Erythroblast (primary cell): ENCODE data around the gene HNF1A.
A peak's percentile ranks its signal among the peaks of the same experiment; 100 is the strongest.

Experiments used
- DNase-seq, 2 experiments: peaks; one replicate each; lab custom pipeline; 2025; lab: John Stamatoyannopoulos, UW
- GATA1 ChIP-seq: IDR thresholded peaks from 2 replicates; pipeline ENCODE4 v1.6.1; 2011; ENCODE audit warnings: low read depth, mild to moderate bottlenecking, control low read depth, low read length, moderate library complexity
- POLR2A ChIP-seq: IDR thresholded peaks from 2 replicates; pipeline ENCODE4 v1.6.1; 2011; ENCODE audit warnings: mild to moderate bottlenecking, low read length

The HNF1A gene

DNA sequence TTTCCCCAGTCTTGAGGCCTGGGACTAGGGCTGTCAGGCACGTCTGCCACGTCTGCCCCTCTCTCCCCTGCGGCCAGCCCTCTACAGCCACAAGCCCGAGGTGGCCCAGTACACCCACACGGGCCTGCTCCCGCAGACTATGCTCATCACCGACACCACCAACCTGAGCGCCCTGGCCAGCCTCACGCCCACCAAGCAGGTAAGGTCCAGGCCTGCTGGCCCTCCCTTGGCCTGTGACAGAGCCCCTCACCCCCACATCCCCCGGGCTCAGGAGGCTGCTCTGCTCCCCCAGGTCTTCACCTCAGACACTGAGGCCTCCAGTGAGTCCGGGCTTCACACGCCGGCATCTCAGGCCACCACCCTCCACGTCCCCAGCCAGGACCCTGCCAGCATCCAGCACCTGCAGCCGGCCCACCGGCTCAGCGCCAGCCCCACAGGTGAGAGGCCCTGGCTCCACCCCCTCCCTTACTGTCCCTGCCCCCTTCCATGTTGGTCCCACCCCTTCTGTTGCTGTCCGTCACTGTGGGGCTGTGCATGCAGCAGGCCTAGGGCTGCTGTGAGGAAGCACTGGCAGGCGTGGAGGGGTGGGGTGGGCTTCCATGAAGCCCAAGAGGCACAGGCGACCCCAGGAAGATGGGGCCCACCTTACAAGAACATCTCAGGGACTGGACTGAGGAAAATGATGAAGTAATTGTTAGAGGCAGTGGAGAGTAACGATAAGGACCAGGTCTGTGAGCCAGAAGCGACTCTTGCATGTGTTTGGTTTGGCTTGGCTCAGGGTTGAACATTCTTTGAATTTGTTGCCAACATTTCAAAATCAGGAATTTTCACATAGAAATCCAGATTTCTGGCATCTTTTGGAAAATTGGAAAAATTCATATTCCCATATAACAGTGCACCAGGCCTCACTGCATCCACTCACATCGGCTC lies 21.1 kb downstream of the HNF1A start:
- TF ChIP-seq GATA1 (no peak), POLR2A (no peak)
- no peak for DNase-seq

DNA sequence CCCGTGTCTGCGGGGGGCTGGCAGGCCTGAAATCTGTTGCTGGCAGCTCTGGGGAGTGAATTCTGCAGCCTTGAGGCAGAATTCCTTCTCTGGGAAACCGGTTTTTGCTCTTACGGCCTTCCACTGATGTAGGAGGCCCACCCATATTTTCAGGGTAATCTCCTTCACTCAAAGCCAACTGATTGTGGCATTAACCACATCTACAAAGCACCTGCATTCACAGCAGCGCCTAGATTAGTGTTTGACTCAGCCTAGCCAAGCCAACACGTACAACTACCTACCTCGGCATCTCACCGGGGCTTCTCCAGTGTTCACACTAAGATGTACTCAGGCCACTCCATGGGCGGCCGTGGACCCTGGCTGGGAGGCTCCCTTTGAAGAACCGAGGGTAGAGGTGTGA lies 22.2 kb downstream of the HNF1A start:
- TF ChIP-seq GATA1 (no peak), POLR2A (no peak)
- no peak for DNase-seq

DNA sequence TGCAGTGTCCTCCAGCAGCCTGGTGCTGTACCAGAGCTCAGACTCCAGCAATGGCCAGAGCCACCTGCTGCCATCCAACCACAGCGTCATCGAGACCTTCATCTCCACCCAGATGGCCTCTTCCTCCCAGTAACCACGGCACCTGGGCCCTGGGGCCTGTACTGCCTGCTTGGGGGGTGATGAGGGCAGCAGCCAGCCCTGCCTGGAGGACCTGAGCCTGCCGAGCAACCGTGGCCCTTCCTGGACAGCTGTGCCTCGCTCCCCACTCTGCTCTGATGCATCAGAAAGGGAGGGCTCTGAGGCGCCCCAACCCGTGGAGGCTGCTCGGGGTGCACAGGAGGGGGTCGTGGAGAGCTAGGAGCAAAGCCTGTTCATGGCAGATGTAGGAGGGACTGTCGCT lies 22.7 kb downstream of the HNF1A start:
- DNase-seq = no peak
- no peak for TF ChIP-seq POLR2A
- no peak for TF ChIP-seq GATA1

DNA sequence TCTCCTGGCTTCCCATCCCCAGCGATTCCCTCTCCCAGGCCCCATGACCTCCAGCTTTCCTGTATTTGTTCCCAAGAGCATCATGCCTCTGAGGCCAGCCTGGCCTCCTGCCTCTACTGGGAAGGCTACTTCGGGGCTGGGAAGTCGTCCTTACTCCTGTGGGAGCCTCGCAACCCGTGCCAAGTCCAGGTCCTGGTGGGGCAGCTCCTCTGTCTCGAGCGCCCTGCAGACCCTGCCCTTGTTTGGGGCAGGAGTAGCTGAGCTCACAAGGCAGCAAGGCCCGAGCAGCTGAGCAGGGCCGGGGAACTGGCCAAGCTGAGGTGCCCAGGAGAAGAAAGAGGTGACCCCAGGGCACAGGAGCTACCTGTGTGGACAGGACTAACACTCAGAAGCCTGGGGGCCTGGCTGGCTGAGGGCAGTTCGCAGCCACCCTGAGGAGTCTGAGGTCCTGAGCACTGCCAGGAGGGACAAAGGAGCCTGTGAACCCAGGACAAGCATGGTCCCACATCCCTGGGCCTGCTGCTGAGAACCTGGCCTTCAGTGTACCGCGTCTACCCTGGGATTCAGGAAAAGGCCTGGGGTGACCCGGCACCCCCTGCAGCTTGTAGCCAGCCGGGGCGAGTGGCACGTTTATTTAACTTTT lies 23.6 kb downstream of the HNF1A start:
- TF ChIP-seq GATA1 = no peak
- TF ChIP-seq POLR2A = no peak
- no peak for DNase-seq

DNA sequence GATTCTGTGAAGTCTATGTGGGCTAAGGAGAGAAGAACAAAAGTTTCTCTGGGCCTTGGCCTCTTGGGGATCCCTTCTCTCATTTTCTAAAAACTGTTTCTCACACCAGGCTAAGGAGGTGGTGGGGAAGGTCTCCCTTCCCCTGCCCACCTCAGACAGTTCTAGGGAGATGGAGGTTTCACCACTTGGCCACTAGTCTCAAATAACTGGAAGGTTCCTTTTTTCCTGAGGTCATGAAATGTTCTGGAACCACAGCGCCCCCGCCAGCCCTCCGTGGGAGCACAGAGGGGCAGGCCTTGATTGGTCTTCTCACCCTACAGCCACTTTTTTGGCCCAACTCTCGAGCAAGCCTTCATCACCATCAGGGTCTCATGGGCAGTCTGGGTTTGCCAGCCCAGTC lies 25.3 kb downstream of the HNF1A start:
- TF ChIP-seq GATA1 (no peak), POLR2A (no peak)
- peak in 1 of 2 experiments; percentile 15 for DNase-seq

DNA sequence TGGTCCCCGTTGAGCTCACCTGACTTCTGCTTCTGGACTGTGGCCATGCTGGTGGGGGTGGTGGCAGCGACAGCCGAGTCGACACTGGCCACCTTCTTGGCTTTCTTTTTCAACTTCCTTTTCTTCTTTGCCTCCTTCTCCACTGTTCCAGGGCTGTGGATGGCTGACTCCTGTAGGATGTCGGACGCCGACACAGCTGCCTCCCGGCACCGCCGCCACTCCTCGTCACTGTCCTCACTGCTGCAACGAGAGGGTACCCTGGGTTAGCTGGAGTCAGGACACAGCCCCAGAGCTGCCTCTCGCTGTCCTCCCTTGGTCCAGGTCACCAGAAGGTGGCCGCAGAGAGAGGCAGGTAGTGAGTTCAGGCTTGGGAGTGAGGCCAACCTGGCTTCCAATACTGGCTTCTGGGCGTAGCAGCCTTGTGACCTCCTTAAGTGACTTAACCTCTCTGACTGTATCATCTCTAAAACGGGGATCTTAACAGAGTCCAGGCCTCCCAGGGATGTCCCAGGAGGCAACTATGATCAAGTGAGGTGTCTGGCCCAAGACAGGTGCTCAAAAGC lies 26.0 kb downstream of the HNF1A start:
- no peak for TF ChIP-seq GATA1
- TF ChIP-seq POLR2A = no peak
- DNase-seq = no peak

DNA sequence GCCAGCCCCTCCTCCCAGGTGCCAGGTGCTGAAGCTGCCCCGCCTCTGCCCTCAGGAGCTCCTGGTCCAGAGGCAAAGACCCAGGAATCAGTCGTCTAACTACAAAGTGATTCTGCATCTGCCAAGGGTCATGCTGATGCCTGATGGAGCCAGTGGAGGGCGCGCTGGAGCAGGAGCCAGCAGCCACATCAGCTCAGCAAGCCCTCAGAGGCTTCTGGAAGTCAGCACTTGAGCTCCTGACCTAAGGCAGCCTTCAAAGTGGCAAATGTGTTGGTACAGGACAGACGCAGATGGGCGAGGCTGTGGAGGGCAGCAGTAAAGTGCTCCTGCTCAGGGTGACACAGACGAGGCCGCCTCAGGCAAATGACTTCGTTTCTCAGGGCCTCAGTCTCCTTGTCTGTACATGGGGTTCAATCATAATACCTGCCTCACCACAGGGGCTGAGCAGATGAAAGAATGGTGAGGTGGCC lies 27.0 kb downstream of the HNF1A start:
- peak; percentile 62 to 66 for DNase-seq
- no peak for TF ChIP-seq POLR2A
- TF ChIP-seq GATA1 = no peak

DNA sequence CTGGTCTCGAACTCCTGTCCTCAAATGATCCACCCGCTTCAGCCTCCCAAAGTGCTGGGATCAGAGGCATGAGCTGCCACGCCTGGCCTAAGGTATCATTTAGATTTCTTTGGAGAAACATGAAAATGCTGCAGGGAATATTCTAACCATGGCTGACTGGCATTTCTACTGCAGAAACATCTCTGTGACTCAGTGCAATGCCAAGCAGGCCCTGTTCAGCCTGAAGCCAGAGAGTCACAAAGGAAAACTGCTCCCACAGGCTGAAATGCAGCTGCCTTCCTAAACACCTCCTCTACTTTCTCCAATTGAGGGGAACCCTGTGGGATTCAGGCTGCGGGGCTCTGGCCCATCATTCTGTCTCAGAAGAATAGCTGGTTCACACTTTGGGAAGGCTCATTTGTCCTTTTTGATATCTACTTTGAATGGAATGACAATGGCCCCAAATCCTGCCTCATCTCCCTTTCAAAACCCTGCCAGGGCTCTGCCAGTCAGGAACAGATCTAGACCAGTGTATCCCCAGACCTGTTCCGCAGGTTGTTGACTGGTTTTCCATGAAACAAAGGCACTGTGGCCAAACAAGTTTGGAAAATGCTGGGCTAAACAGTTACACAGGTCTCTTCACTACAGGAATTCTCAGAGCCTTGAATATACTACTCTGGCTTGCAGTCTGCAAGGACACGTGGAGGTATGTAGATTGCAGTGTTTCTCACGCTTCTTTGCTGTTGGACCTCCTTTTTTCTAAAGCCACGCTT lies 30.2 kb downstream of the HNF1A start:
- DNase-seq = no peak
- TF ChIP-seq POLR2A (no peak), GATA1 (no peak)

DNA sequence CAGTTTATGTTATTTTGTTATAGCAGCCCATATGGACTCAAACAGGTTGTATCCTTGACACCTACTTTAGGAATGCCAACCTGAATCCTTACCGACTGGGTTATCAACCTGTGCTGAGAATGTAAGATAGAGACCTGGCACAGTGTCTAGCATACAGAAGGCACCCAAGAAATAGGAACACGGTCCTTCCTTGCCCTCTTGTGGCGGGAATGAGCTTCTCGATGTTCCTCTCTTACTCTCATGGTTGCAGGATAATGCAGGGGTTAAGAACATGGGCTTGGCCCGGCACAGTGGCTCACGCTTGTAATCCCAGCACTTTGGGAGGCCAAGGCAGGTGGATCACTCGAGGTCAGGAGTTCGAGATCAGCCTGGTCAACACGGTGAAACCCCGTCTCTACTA lies 31.4 kb downstream of the HNF1A start:
- DNase-seq = peak; percentile 26 to 30
- no peak for TF ChIP-seq POLR2A
- no peak for TF ChIP-seq GATA1

DNA sequence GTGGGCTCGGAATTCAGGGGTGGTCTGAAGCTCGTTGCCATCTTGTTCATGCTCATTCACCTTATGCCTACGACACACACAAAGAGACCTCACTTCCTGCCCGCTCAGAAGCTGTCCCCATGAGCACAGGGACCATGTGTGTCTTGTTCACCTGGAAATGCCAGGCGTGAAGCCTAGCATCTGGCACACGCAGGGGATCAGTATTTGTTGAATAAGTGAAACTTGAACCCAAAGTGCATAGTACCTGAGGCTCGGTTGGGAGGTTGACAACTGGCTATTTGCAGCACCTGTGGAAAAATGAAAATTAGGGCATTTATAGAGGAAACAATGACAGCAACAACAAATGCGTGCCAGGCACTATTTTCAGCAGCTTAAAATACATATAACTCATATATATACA lies 32.5 kb downstream of the HNF1A start:
- no peak for TF ChIP-seq POLR2A
- no peak for TF ChIP-seq GATA1
- DNase-seq = no peak

DNA sequence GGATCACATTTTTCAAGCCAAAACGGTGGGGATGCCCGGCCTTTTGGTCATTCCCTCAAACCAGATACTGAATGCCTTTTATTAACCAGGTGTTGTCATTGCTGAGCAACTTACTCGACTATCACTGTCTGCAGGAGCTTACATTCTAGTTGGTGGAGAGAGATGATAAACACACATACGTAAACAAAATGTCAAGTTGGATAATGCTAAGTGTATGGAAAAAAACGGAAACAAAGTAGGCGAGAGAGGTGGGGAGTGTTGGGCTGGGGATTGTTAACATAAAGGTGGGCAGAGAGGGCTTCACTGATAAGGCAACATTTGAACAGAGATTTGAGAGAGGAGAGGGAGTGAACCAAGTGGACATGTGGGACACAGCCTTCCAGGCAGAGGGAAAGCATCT lies 33.5 kb downstream of the HNF1A start:
- TF ChIP-seq POLR2A (no peak), GATA1 (no peak)
- no peak for DNase-seq

DNA sequence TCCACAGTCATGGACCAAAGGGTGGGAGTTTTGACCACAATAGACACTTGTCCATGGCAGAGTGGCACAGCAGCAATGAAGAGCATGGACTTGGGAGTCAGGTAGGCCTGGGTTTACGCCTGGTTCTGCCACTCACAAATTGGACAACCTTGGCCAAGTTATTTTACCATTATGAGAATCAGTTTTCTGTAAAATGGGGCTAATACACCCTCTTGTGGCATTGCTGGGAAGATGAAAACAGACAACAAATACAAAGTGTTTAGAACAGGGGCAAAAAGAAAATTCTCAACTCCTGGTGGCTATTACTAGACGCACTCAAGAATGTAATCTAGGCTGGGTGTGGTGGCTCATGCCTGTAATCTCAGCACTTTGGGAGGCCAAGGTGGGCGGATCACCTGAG lies 35.4 kb downstream of the HNF1A start:
- TF ChIP-seq GATA1 = no peak
- no peak for TF ChIP-seq POLR2A
- DNase-seq = peak in 1 of 2 experiments; percentile 11
